Measurements from ENCODE around the gene GPR45. TPM values are rescaled to one million over a fixed set of nuclear protein-coding genes. Genes with fewer than 3 reads are reported as not detected.

Gene GPR45
- total RNA-seq, 3 donors from 2014 or later, result not detected

- Histone ChIP-seq H3K9me3 (no peaks in the 10 kb centered on the region), H3K36me3 (no peaks in the 10 kb centered on the region), H3K4me3 (no peak overlapping the region), H3K27me3 (no peaks in the 10 kb centered on the region), H3K4me1 (no peaks in the 10 kb centered on the region), H3K27ac (peak overlapping the region in 1 of 2 donors; percentile 7)
- intact Hi-C loops (cut with DNase I; ENCODE audit: low total_unique reads), result no loop called here
- TF ChIP-seq POLR2A (IDR thresholded peaks at IDR 0.05) (no peak), POLR2AphosphoS5 (IDR thresholded peaks at IDR 0.05) (no peak), CTCF (IDR thresholded peaks at IDR 0.05) (no peak)
- no peak for DNase-seq (ENCODE audit: low spot score in 2 of 2)
These were observed 13.1 kb downstream of the GPR45 start for GRCh38 chr2:105254531-105255210.

GRCh38 chr2:105255979-105256378 is 14.4 kb downstream of the GPR45 start:
- H3K27ac ChIP-seq, result no peak overlapping the region
- TF ChIP-seq CTCF (IDR thresholded peaks at IDR 0.05), result no peak
- TF ChIP-seq POLR2AphosphoS5 (IDR thresholded peaks at IDR 0.05), result no peak
- TF ChIP-seq POLR2A (IDR thresholded peaks at IDR 0.05), result no peak
- no peak overlapping the region for H3K4me3 ChIP-seq
- intact Hi-C loops (cut with DNase I; ENCODE audit: low total_unique reads), result no loop called here
- DNase-seq (ENCODE audit: low spot score in 2 of 2), result no peak
- no peaks in the 10 kb centered on the region for H3K4me1 ChIP-seq
- H3K27me3 ChIP-seq, result no peaks in the 10 kb centered on the region
- H3K9me3 ChIP-seq, result no peaks in the 10 kb centered on the region
- no peaks in the 10 kb centered on the region for H3K36me3 ChIP-seq

- H3K27me3 ChIP-seq, result no peaks in the 10 kb centered on the region
- no peaks in the 10 kb centered on the region for H3K4me1 ChIP-seq
- H3K27ac ChIP-seq, result no peak overlapping the region
- no peak overlapping the region for H3K4me3 ChIP-seq
- no peak for DNase-seq (ENCODE audit: low spot score in 2 of 2)
- H3K9me3 ChIP-seq, result no peaks in the 10 kb centered on the region
- H3K36me3 ChIP-seq, result no peaks in the 10 kb centered on the region
- TF ChIP-seq POLR2AphosphoS5 (IDR thresholded peaks at IDR 0.05), result no peak
- intact Hi-C loops (cut with DNase I; ENCODE audit: low total_unique reads), result no loop called here
These were observed 15.0 kb downstream of the GPR45 start for GRCh38 chr2:105256431-105257047.

DNA sequence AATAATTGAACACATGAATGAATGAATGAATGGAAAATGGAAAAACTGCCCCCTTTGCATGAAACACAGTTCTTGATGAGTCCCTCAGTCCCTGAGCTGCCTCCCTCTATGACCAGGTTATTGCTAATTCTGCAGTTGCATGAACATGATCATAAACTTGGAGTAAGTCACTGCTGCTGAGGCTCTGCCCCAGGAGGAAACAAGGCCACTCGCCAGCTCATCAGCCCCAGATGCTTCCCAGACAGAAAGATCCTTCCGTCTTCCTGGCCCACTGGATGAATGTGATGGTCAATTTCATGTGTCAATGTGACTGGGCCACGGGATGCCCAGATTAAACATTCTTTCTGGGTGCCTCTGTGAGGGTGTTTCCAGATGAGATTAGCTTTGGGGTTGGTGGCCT is 16.4 kb downstream of the GPR45 start:
- H3K4me1 ChIP-seq, result no peaks in the 10 kb centered on the region
- no peaks in the 10 kb centered on the region for H3K9me3 ChIP-seq
- no peak for TF ChIP-seq CTCF (IDR thresholded peaks at IDR 0.05)
- no peak for TF ChIP-seq POLR2A (IDR thresholded peaks at IDR 0.05)
- no peak for TF ChIP-seq POLR2AphosphoS5 (IDR thresholded peaks at IDR 0.05)
- no peak for DNase-seq (ENCODE audit: low spot score in 2 of 2)
- intact Hi-C loops (cut with DNase I; ENCODE audit: low total_unique reads), result no loop called here
- no peak overlapping the region for H3K4me3 ChIP-seq
- H3K27me3 ChIP-seq, result no peaks in the 10 kb centered on the region
- H3K36me3 ChIP-seq, result no peaks in the 10 kb centered on the region
- H3K27ac ChIP-seq, result no peak overlapping the region

- no peaks in the 10 kb centered on the region for H3K27me3 ChIP-seq
- no peak for DNase-seq (ENCODE audit: low spot score in 2 of 2)
- intact Hi-C loops (cut with DNase I; ENCODE audit: low total_unique reads), result no loop called here
- TF ChIP-seq POLR2A (IDR thresholded peaks at IDR 0.05), result no peak
- TF ChIP-seq CTCF (IDR thresholded peaks at IDR 0.05), result no peak
- TF ChIP-seq POLR2AphosphoS5 (IDR thresholded peaks at IDR 0.05), result no peak
- no peak overlapping the region for H3K4me3 ChIP-seq
- no peaks in the 10 kb centered on the region for H3K36me3 ChIP-seq
- H3K9me3 ChIP-seq, result no peaks in the 10 kb centered on the region
- H3K4me1 ChIP-seq, result no peaks in the 10 kb centered on the region
- H3K27ac ChIP-seq, result no peak overlapping the region
These were observed 17.4 kb downstream of the GPR45 start for GRCh38 chr2:105258835-105259350.

All from breast epithelium (tissue), 4 donors.